ENCODE results near the gene CTDSPL.
A peak's percentile ranks its signal among the peaks of the same experiment; 100 is the strongest.
"Not testable (repeated sequence)": the region's sequence is repeated elsewhere in the genome, so short reads cannot be mapped to it uniquely, and the experiment has no call there.

The CTDSPL gene, protein sequence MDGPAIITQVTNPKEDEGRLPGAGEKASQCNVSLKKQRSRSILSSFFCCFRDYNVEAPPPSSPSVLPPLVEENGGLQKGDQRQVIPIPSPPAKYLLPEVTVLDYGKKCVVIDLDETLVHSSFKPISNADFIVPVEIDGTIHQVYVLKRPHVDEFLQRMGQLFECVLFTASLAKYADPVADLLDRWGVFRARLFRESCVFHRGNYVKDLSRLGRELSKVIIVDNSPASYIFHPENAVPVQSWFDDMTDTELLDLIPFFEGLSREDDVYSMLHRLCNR

DNA sequence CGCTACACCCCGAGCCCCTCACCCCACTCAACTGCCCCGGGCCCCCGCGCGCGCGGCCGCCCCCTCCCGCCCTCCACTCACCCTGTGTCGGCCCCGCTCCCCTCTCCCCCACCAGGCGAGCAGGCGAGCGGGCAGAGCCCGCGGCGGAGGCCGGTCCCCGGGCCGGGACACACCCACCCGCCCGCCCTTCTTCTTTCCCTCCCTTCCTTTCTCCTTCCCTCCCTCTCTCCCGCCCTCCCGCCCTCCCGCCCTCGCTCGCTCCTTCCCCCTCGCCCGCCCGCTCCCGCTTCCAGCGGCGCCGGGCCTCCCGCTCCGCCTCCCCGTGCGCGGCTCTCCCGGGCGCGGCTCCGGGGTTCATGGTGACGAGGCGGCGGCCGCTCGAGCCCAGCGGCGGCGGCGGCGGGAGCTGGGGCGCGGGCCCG is at the start of gene CTDSPL:
Gene CTDSPL, plus strand, starts transcription at position 261 of the 422 bp plus-strand sequence. CDS start 320 bp downstream, outside the sequence.
- no peak for DNase-seq (ENCODE audit: low read depth)
- no peak for TF ChIP-seq CTCF (IDR thresholded peaks at IDR 0.05; ENCODE audit: insufficient read depth, low read depth, low read length, missing control alignments)
- peak within 1 kb of the TSS; percentile 5; the same call in 1 of the 2 replicates for H3K4me3 ChIP-seq (ENCODE audit: low read depth, low read length)

DNA sequence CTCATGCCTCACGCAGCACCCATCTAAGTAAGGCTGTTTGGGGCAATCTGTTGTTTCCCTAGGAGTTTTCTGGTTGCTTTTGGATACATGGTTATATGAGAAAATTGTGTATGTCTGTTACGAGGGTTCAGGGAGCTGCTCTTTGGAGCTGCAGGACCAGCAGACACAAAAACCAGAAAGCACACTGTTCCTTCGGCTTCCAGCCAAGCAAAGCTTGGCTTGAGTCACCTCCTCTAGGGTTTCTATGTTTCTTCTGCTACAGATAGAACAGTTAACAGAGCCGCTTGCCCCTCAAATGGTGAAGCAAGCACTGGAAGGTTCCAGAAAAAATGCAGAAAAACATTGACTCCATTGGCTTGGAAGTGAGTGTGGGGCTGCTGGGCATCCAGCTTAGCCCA is 49.2 kb upstream of the CTDSPL start:
- no peak for DNase-seq (ENCODE audit: low read depth)
- no peak for TF ChIP-seq CTCF (IDR thresholded peaks at IDR 0.05; ENCODE audit: insufficient read depth, low read depth, low read length, missing control alignments)
- no peak overlapping the region for H3K4me3 ChIP-seq (ENCODE audit: low read depth, low read length)

DNA sequence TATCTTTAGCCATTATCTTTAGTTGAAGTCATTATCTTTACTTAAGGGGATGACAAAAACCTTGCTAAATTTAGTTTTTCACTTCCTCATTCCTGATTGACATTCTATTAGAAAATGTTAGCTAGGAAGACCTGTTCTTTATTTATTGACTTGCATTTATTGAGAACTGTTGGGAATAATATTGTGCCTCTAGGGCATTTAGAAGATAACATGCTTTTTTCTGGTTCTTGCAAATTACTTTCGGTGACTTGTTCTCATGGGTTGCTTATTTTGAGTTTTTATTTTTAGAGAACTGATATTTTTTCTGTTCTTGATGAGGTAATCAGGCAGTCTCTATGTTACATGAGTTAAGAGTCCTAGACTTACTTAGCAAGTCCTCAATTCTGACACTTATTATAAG is 48.3 kb upstream of the CTDSPL start:
- TF ChIP-seq CTCF (IDR thresholded peaks at IDR 0.05; ENCODE audit: insufficient read depth, low read depth, low read length, missing control alignments): no peak
- H3K4me3 ChIP-seq (ENCODE audit: low read depth, low read length): no peak overlapping the region
- peak; percentile 8 for DNase-seq (ENCODE audit: low read depth)

DNA sequence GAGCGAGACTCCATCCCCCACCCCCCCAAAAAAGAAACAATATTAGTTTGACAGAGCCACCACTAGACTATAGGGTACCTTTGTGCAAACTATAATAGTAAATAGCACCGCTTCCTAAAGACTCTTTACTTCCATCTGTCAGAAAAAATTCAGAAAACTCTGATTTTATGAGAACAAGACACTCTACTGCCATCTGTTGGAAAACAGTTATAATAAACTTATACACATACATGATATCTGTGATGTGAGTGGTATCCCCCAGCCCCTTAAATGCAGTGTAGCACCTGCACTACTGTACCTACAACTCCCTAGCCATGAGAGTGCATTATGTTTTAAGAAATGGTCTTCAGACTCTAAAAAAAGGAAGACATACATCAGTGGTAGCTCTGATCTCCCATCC is 47.1 kb upstream of the CTDSPL start:
- no peak for DNase-seq (ENCODE audit: low read depth)
- no peak for TF ChIP-seq CTCF (IDR thresholded peaks at IDR 0.05; ENCODE audit: insufficient read depth, low read depth, low read length, missing control alignments)
- no peak overlapping the region for H3K4me3 ChIP-seq (ENCODE audit: low read depth, low read length)

- DNase-seq (ENCODE audit: low read depth); H3K4me3 ChIP-seq (ENCODE audit: low read depth, low read length): not testable (repeated sequence)
Measured at GRCh38 chr3:37815156-37815555, 46.5 kb upstream of the CTDSPL start.

- DNase-seq (ENCODE audit: low read depth): no peak
- H3K4me3 ChIP-seq (ENCODE audit: low read depth, low read length): no peak overlapping the region
- TF ChIP-seq CTCF (IDR thresholded peaks at IDR 0.05; ENCODE audit: insufficient read depth, low read depth, low read length, missing control alignments): no peak
Measured at GRCh38 chr3:37816271-37816670, 45.4 kb upstream of the CTDSPL start.

- no peak overlapping the region for H3K4me3 ChIP-seq (ENCODE audit: low read depth, low read length)
- no peak for TF ChIP-seq CTCF (IDR thresholded peaks at IDR 0.05; ENCODE audit: insufficient read depth, low read depth, low read length, missing control alignments)
- no peak for DNase-seq (ENCODE audit: low read depth)
Measured at GRCh38 chr3:37819591-37819990, 42.1 kb upstream of the CTDSPL start.
